Measurements from ENCODE around the gene PCDHA13. TPM values are rescaled to one million over a fixed set of nuclear protein-coding genes. Genes with fewer than 3 reads are reported as not detected.

Gene PCDHA13
- polyA plus RNA-seq, 1 donor from 2014 or later: 0.89 TPM

DNA sequence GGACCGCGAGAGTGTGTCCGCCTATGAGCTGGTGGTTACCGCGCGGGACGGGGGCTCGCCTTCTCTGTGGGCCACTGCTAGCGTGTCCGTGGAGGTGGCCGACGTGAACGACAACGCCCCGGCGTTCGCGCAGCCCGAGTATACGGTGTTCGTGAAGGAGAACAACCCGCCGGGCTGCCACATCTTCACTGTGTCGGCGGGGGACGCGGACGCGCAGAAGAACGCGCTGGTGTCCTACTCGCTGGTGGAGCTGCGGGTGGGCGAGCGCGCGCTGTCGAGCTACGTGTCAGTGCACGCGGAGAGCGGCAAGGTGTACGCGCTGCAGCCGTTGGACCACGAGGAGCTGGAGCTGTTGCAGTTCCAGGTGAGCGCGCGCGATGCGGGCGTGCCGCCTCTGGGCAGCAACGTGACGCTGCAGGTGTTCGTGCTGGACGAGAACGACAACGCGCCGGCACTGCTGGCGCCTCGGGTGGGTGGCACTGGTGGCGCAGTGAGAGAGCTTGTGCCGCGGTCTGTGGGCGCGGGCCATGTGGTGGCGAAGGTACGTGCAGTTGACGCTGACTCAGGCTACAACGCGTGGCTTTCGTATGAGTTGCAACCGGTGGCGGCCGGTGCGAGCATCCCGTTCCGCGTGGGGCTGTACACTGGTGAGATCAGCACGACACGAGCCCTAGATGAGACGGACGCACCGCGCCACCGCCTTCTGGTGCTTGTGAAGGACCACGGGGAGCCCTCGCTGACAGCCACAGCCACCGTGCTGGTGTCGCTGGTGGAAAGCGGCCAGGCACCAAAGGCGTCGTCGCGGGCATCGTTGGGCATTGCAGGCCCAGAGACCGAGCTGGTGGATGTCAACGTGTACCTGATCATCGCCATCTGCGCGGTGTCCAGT lies 46.1 kb upstream of the PCDHA13 start:
- Histone ChIP-seq H3F3A (ENCODE audit: insufficient read depth, low read length, poor library complexity, severe bottlenecking) (no peaks in the 10 kb centered on the region), H2AFZ (ENCODE audit: low read depth, low read length) (no peak overlapping the region), H3K4me3 (ENCODE audit: low read length) (no peak overlapping the region), H3K36me3 (ENCODE audit: insufficient read depth, low read length) (peaks cover 26% of the 10 kb centered on the region), H3K27me3 (ENCODE audit: insufficient read depth, low read depth, low read length) (no peaks in the 10 kb centered on the region), H3K9me2 (ENCODE audit: insufficient read depth, low read length) (no peaks in the 10 kb centered on the region), H3K27ac (ENCODE audit: low read length) (no peak overlapping the region), H3K9me3 (ENCODE audit: low read length) (peaks cover 39% of the 10 kb centered on the region), H3K4me2 (ENCODE audit: low read length) (no peak overlapping the region), H3K9ac (ENCODE audit: low read length) (no peak overlapping the region), H3K79me2 (replicated peaks; ENCODE audit: insufficient read depth, low read length) (peaks cover 34% of the 10 kb centered on the region), H4K20me1 (ENCODE audit: insufficient read depth) (no peaks in the 10 kb centered on the region)
- TF ChIP-seq EZH2 (IDR thresholded peaks at IDR 0.05; ENCODE audit: borderline replicate concordance, insufficient read depth, low read length, poor library complexity, severe bottlenecking) (no peak), EP300 (conservative IDR thresholded peaks at IDR 0.05; ENCODE audit: poor library complexity, severe bottlenecking) (no peak), CTCF (IDR thresholded peaks at IDR 0.05; ENCODE audit: poor library complexity, severe bottlenecking) (no peak), POLR2AphosphoS5 (IDR thresholded peaks at IDR 0.05) (no peak), TAF1 (IDR thresholded peaks at IDR 0.05; ENCODE audit: low read depth) (no peak), SMC3 (conservative IDR thresholded peaks at IDR 0.05; ENCODE audit: poor library complexity) (no peak), MXI1 (conservative IDR thresholded peaks at IDR 0.05; ENCODE audit: poor library complexity, severe bottlenecking) (no peak), RAD21 (conservative IDR thresholded peaks at IDR 0.05) (no peak)
- TF ChIP-seq, protein P1, sequence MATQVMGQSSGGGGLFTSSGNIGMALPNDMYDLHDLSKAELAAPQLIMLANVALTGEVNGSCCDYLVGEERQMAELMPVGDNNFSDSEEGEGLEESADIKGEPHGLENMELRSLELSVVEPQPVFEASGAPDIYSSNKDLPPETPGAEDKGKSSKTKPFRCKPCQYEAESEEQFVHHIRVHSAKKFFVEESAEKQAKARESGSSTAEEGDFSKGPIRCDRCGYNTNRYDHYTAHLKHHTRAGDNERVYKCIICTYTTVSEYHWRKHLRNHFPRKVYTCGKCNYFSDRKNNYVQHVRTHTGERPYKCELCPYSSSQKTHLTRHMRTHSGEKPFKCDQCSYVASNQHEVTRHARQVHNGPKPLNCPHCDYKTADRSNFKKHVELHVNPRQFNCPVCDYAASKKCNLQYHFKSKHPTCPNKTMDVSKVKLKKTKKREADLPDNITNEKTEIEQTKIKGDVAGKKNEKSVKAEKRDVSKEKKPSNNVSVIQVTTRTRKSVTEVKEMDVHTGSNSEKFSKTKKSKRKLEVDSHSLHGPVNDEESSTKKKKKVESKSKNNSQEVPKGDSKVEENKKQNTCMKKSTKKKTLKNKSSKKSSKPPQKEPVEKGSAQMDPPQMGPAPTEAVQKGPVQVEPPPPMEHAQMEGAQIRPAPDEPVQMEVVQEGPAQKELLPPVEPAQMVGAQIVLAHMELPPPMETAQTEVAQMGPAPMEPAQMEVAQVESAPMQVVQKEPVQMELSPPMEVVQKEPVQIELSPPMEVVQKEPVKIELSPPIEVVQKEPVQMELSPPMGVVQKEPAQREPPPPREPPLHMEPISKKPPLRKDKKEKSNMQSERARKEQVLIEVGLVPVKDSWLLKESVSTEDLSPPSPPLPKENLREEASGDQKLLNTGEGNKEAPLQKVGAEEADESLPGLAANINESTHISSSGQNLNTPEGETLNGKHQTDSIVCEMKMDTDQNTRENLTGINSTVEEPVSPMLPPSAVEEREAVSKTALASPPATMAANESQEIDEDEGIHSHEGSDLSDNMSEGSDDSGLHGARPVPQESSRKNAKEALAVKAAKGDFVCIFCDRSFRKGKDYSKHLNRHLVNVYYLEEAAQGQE (IDR thresholded peaks at IDR 0.05; ENCODE audit: borderline replicate concordance): no peak

DNA sequence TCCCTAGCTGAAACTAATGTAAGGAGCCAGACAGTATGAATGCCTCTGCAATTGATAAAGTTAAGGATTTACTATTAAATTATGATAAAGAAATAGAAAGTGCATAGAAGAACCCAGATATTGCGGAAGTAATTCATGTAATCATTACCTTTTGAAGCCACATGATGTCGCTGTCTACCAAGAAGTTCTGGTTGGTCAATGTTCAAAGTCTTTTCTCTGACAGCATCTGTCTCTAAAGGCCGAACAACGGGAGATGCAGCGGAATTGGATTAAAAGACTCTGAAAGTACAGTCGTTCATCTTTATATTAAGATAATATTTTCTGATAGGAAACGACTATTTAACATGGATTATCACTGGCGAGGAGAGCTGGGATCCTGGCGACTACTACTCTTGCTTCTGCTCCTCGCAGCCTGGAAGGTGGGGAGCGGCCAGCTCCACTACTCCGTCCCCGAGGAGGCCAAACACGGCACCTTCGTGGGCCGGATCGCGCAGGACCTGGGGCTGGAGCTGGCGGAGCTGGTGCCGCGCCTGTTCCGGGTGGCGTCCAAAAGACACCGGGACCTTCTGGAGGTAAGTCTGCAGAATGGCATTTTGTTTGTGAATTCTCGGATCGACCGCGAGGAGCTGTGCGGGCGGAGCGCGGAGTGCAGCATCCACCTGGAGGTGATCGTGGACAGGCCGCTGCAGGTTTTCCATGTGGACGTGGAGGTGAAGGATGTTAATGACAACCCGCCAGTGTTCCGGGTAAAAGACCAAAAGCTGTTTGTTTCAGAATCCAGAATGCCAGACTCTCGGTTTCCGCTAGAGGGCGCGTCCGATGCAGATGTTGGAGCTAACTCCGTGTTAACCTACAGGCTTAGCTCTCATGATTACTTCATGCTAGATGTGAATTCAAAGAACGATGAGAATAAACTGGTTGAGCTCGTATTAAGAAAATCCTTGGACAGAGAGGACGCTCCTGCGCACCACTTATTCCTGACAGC lies 40.7 kb upstream of the PCDHA13 start, which contains the start of gene PCDHA8:
TSS of gene PCDHA8 (plus strand) at position 210 of the 985 bp plus-strand sequence. CDS start at position 345, 135 bp downstream.
- Histone ChIP-seq H3K27me3 (ENCODE audit: insufficient read depth, low read depth, low read length) (no peaks in the 10 kb centered on the region), H3K9me2 (ENCODE audit: insufficient read depth, low read length) (no peaks in the 10 kb centered on the region), H3K9me3 (ENCODE audit: low read length) (peaks cover 10% of the 10 kb centered on the region), H2AFZ (ENCODE audit: low read depth, low read length) (no peak within 1 kb of the TSS), H3K36me3 (ENCODE audit: insufficient read depth, low read length) (peaks cover 17% of the 10 kb centered on the region), H3K27ac (ENCODE audit: low read length) (no peak within 1 kb of the TSS), H3K9ac (ENCODE audit: low read length) (no peak within 1 kb of the TSS), H3K79me2 (replicated peaks; ENCODE audit: insufficient read depth, low read length) (peaks cover 14% of the 10 kb centered on the region), H4K20me1 (ENCODE audit: insufficient read depth) (no peaks in the 10 kb centered on the region), H3K4me2 (ENCODE audit: low read length) (no peak within 1 kb of the TSS), H3K4me3 (ENCODE audit: low read length) (peak within 1 kb of the TSS; percentile 31), H3F3A (ENCODE audit: insufficient read depth, low read length, poor library complexity, severe bottlenecking) (no peaks in the 10 kb centered on the region)
- TF ChIP-seq POLR2AphosphoS5 (IDR thresholded peaks at IDR 0.05) (no peak), EP300 (conservative IDR thresholded peaks at IDR 0.05; ENCODE audit: poor library complexity, severe bottlenecking) (no peak), TAF1 (IDR thresholded peaks at IDR 0.05; ENCODE audit: low read depth) (no peak), MXI1 (conservative IDR thresholded peaks at IDR 0.05; ENCODE audit: poor library complexity, severe bottlenecking) (no peak), SMC3 (conservative IDR thresholded peaks at IDR 0.05; ENCODE audit: poor library complexity) (no peak), EZH2 (IDR thresholded peaks at IDR 0.05; ENCODE audit: borderline replicate concordance, insufficient read depth, low read length, poor library complexity, severe bottlenecking) (no peak), CTCF (IDR thresholded peaks at IDR 0.05; ENCODE audit: poor library complexity, severe bottlenecking) (no peak)
